Measurements from ENCODE around the gene TMEM150C. TPM values are rescaled to one million over a fixed set of nuclear protein-coding genes. Genes with fewer than 3 reads are reported as not detected.

TMEM150C gene
- total and polyA plus RNA-seq, 7 donors, result 1.2 to 25.7 (median 11.2) TPM

GRCh38 chr4:82522472-82522871 lies 39.3 kb downstream of the TMEM150C start:
- Histone ChIP-seq H3K27me3 (no peaks in the 10 kb centered on the region), H3K4me3 (no peak overlapping the region), H3K36me3 (no peaks in the 10 kb centered on the region), H3K4me1 (no peaks in the 10 kb centered on the region), H3K27ac (no peak overlapping the region), H3K9me3 (no peaks in the 10 kb centered on the region)
- TF ChIP-seq POLR2AphosphoS5 (IDR thresholded peaks at IDR 0.05), result no peak
- no peak for TF ChIP-seq CTCF (IDR thresholded peaks at IDR 0.05)
- no peak for TF ChIP-seq POLR2A (IDR thresholded peaks at IDR 0.05)
- no peak for TF ChIP-seq EP300 (IDR thresholded peaks at IDR 0.05)
- no peak for DNase-seq
- WGBS, 2 donors, result 95 to 96% methylated on average over 4 of the region's 4 CpGs
- intact Hi-C loops (cut with DNase I), result no loop called here

- no peak for DNase-seq
- 57 to 89% methylated on average over 2 of the region's 2 CpGs for WGBS, 2 donors
Observed at GRCh38 chr4:82521283-82521682, 40.5 kb downstream of the TMEM150C start.

GRCh38 chr4:82519776-82520175 lies 42.0 kb downstream of the TMEM150C start:
- peaks cover 0 to 17% (median 4%) of the 10 kb centered on the region in 4 donors for H3K4me1 ChIP-seq
- H3K4me3 ChIP-seq, result no peak overlapping the region
- TF ChIP-seq POLR2A (IDR thresholded peaks at IDR 0.05) (no peak), EP300 (IDR thresholded peaks at IDR 0.05) (no peak), CTCF (IDR thresholded peaks at IDR 0.05) (no peak), POLR2AphosphoS5 (IDR thresholded peaks at IDR 0.05) (no peak)
- no peaks in the 10 kb centered on the region for H3K9me3 ChIP-seq
- H3K27me3 ChIP-seq, result no peaks in the 10 kb centered on the region
- 75 to 84% methylated on average over 2 of the region's 2 CpGs for WGBS, 2 donors
- DNase-seq, result no peak
- no peak overlapping the region for H3K27ac ChIP-seq
- intact Hi-C loops (cut with DNase I), result no loop called here
- H3K36me3 ChIP-seq, result no peaks in the 10 kb centered on the region

More at GRCh38 chr4:82521283-82521682, 40.5 kb downstream of the TMEM150C start:
- TF ChIP-seq EP300 (IDR thresholded peaks at IDR 0.05), result no peak
- TF ChIP-seq POLR2AphosphoS5 (IDR thresholded peaks at IDR 0.05), result no peak
- no peak for TF ChIP-seq POLR2A (IDR thresholded peaks at IDR 0.05)
- no peak for TF ChIP-seq CTCF (IDR thresholded peaks at IDR 0.05)
- no peak overlapping the region for H3K27ac ChIP-seq
- intact Hi-C loops (cut with DNase I), result no loop called here
- no peaks in the 10 kb centered on the region for H3K9me3 ChIP-seq
- peaks cover 0 to 8% (median 0%) of the 10 kb centered on the region in 4 donors for H3K4me1 ChIP-seq
- H3K4me3 ChIP-seq, result no peak overlapping the region
- no peaks in the 10 kb centered on the region for H3K27me3 ChIP-seq
- H3K36me3 ChIP-seq, result no peaks in the 10 kb centered on the region

GRCh38 chr4:82519072-82519471 lies 42.7 kb downstream of the TMEM150C start:
- no peak overlapping the region for H3K27ac ChIP-seq
- DNase-seq, result no peak

More at GRCh38 chr4:82519072-82519471, 42.7 kb downstream of the TMEM150C start:
- Histone ChIP-seq H3K27me3 (no peaks in the 10 kb centered on the region), H3K9me3 (no peaks in the 10 kb centered on the region), H3K36me3 (no peaks in the 10 kb centered on the region), H3K4me3 (no peak overlapping the region), H3K4me1 (peaks cover 0 to 17% (median 4%) of the 10 kb centered on the region in 4 donors)
- WGBS, 2 donors, result 69 to 88% methylated on average over 3 of the region's 3 CpGs
- intact Hi-C loops (cut with DNase I), result no loop called here
- no peak for TF ChIP-seq POLR2AphosphoS5 (IDR thresholded peaks at IDR 0.05)
- no peak for TF ChIP-seq EP300 (IDR thresholded peaks at IDR 0.05)
- no peak for TF ChIP-seq POLR2A (IDR thresholded peaks at IDR 0.05)
- no peak for TF ChIP-seq CTCF (IDR thresholded peaks at IDR 0.05)
